PC-3 (cell line): ENCODE results near the gene CYTH1.

Experiments used
- CTCF ChIP-seq: fragments of 300-600 bp; sonication (generic); conservative IDR thresholded peaks from 2 replicates; pipeline ENCODE4 v1.5.1; 2017; ENCODE audit warnings: antibody characterized with exemption, low read depth, mild to moderate bottlenecking, low read length
- EZH2 ChIP-seq: fragments of 300-600 bp; sonication (generic); IDR thresholded peaks from one replicate; pipeline ENCODE4 v1.6.1; 2017; ENCODE audit warnings: antibody characterized with exemption, mild to moderate bottlenecking, low read length; ENCODE audit not compliant: unreplicated experiment
- EZH2phosphoT487 ChIP-seq: fragments of 300-600 bp; sonication (generic); IDR thresholded peaks from 2 replicates; pipeline ENCODE4 v1.6.1; 2018; ENCODE audit warnings: mild to moderate bottlenecking, antibody characterized with exemption, low read length, borderline replicate concordance

- TF ChIP-seq CTCF (no peak), EZH2 (no peak), EZH2phosphoT487 (no peak)
Observed at GRCh38 chr17:78785011-78785662, 3.1 kb upstream of the CYTH1 start.
